ENCODE measurements around the gene CNN3.

DNA sequence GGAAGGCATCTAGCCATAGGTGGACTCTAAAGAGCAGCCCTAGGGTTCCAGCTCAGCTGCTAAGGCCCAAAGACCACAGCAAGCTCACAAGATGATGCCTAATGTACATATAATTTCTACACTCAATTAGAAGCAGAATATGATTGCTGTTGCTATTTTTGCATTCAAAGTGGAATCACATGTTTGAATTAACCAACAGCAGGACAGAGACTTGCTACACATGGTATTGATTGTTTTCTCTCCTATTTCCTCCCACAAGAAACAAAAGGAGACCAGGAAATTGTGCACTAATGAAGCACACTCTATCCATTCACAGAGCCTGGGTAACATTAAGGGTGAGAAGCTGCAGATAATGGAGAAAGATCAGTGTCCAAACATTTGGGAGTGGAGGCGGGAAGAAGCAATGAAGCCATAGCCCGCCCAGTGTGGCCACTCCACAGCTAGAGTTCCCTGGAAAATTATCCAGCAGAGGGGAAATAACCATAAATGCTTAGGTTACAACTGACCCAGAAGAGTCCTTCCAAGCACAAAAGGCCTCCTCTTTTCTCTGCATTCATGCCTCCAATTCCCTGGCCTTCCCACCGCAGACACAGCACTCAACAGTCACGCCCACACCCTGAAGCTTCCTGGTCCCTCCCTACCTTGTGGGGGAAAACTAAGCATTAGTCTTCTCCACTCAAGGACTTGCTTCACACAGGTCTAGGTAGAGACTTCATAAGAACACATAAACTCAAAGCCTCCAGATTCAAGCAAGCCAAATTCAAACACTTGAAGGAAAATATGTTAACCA is 7.5 kb downstream of the CNN3 start:
- TF ChIP-seq, protein P1, sequence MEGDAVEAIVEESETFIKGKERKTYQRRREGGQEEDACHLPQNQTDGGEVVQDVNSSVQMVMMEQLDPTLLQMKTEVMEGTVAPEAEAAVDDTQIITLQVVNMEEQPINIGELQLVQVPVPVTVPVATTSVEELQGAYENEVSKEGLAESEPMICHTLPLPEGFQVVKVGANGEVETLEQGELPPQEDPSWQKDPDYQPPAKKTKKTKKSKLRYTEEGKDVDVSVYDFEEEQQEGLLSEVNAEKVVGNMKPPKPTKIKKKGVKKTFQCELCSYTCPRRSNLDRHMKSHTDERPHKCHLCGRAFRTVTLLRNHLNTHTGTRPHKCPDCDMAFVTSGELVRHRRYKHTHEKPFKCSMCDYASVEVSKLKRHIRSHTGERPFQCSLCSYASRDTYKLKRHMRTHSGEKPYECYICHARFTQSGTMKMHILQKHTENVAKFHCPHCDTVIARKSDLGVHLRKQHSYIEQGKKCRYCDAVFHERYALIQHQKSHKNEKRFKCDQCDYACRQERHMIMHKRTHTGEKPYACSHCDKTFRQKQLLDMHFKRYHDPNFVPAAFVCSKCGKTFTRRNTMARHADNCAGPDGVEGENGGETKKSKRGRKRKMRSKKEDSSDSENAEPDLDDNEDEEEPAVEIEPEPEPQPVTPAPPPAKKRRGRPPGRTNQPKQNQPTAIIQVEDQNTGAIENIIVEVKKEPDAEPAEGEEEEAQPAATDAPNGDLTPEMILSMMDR (conservative IDR thresholded peaks at IDR 0.05; ENCODE audit: low read length): no peak
- no peak for TF ChIP-seq EZH2phosphoT487 (IDR thresholded peaks at IDR 0.05; ENCODE audit: borderline replicate concordance, low read depth, low read length)
